HL-60/S4 treated with phorbol 12-myristate 13-acetate at 8.2 ng/mL for 4 days and 3 days (cell line): ENCODE measurements around the gene KIF22.
"Not testable (repeated sequence)": the region's sequence is repeated elsewhere in the genome, so short reads cannot be mapped to it uniquely, and the experiment has no call there.

Source experiments
- in situ Hi-C: fragments of 300-500 bp; cut with MboI; formaldehyde crosslinking; loops from 2 replicates; pipeline ENCODE4 v1.15.0; 2022; ENCODE audit warnings: low sequenced_read_pairs

The KIF22 gene

GRCh38 chr16:29793153-29793552 lies 2.6 kb downstream of the KIF22 start:
- in situ Hi-C loops: not testable (repeated sequence)

GRCh38 chr16:29794231-29794710 lies 3.7 kb downstream of the KIF22 start:
- in situ Hi-C loops: no loop called here

GRCh38 chr16:29802416-29802935 lies 11.9 kb downstream of the KIF22 start:
- in situ Hi-C loops: no loop called here

GRCh38 chr16:29804020-29804419 lies 13.5 kb downstream of the KIF22 start:
- in situ Hi-C loops: no loop called here

GRCh38 chr16:29804455-29805231 lies 14.1 kb downstream of the KIF22 start:
- in situ Hi-C loops: no loop called here

GRCh38 chr16:29805232-29806098 lies 14.9 kb downstream of the KIF22 start:
- in situ Hi-C loops: no loop called here

GRCh38 chr16:29806099-29806579 lies 15.6 kb downstream of the KIF22 start, which contains the start of gene MAZ:
MAZ (plus strand) TSS chr16:29806529; CDS start chr16:29806702, 173 bp downstream.
- in situ Hi-C loops: no loop called here

GRCh38 chr16:29806641-29807425 lies 16.3 kb downstream of the KIF22 start:
- in situ Hi-C loops: no loop called here

GRCh38 chr16:29807426-29808218 lies 17.1 kb downstream of the KIF22 start:
- in situ Hi-C loops: no loop called here

GRCh38 chr16:29808219-29808900 lies 17.8 kb downstream of the KIF22 start:
- in situ Hi-C loops: no loop called here

- in situ Hi-C loops: no loop called here
Measured at GRCh38 chr16:29809031-29809747, 18.6 kb downstream of the KIF22 start.

GRCh38 chr16:29809850-29810698 lies 19.5 kb downstream of the KIF22 start:
- in situ Hi-C loops: no loop called here

GRCh38 chr16:29810699-29811169 lies 20.2 kb downstream of the KIF22 start:
- in situ Hi-C loops: no loop called here

- in situ Hi-C loops: no loop called here
Measured at GRCh38 chr16:29811170-29811895, 20.8 kb downstream of the KIF22 start.

GRCh38 chr16:29811896-29812665 lies 21.5 kb downstream of the KIF22 start, which contains the start of gene PRRT2:
PRRT2 (plus strand) TSS chr16:29812193; CDS start chr16:29813055, 862 bp downstream.
- in situ Hi-C loops: no loop called here
